CD4-positive, CD25-positive, alpha-beta regulatory T cell (primary cell): ENCODE measurements around the gene DCP1B. TPM values are rescaled to one million over a fixed set of nuclear protein-coding genes. Genes with fewer than 3 reads are reported as not detected.
A peak's percentile ranks its signal among the peaks of the same experiment; 100 is the strongest.

Experiments
- ATAC-seq, 2 donors: fragments of 150-1000 bp; cut with Tn5 transposase; one replicate each; pipeline ENCODE4 v1.10.0; 2021; ENCODE audit warnings: low read depth in 2 of 2, moderate number of reproducible peaks in 2 of 2, moderate library complexity in 1 of 2
- DNase-seq, 3 donors: peaks; one replicate each; pipeline versions ENCODE4 v3.0.0 to v3.0.0-alpha.2; 2012 to 2022; ENCODE audit warnings: mixed read lengths in 1 of 3
- H3K27ac ChIP-seq: one replicate; pipeline ENCODE4 v1.7.0; 2013; ENCODE audit warnings: mild to moderate bottlenecking, low read length; ENCODE audit not compliant: insufficient read depth, poor library complexity, severe bottlenecking
- H3K27me3 ChIP-seq: one replicate; pipeline ENCODE4 v1.7.0; 2013; ENCODE audit warnings: low read length; ENCODE audit not compliant: control insufficient read depth, insufficient read depth
- H3K36me3 ChIP-seq: one replicate; pipeline ENCODE4 v1.7.0; 2013; ENCODE audit warnings: mild to moderate bottlenecking, low read length, moderate library complexity; ENCODE audit not compliant: control insufficient read depth, insufficient read depth
- H3K4me1 ChIP-seq: 2 replicates; pipeline ENCODE4 v1.7.0; 2013; ENCODE audit warnings: mild to moderate bottlenecking, low read length; ENCODE audit not compliant: insufficient read depth, control insufficient read depth, poor library complexity, severe bottlenecking
- H3K4me3 ChIP-seq: one replicate; pipeline ENCODE4 v1.7.0; 2013; ENCODE audit warnings: low read depth, mild to moderate bottlenecking, low read length, moderate library complexity
- H3K9me3 ChIP-seq, 2 experiments: 1 replicate in 1 of 2; 2 replicates in 1 of 2; pipeline ENCODE4 v1.7.0; 2013; ENCODE audit warnings: low read length in 2 of 2, mild to moderate bottlenecking in 1 of 2, moderate library complexity in 1 of 2; ENCODE audit not compliant: control insufficient read depth in 2 of 2
- H3K27ac Mint-ChIP-seq, 3 donors: one replicate each; pipeline ENCODE4 v1.8.0; 2020 to 2022; ENCODE audit warnings: mild to moderate bottlenecking in 3 of 3, mixed read lengths in 3 of 3, moderate library complexity in 2 of 3
- H3K27me3 Mint-ChIP-seq: one replicate; pipeline ENCODE4 v1.8.0; 2022; ENCODE audit warnings: mild to moderate bottlenecking, mixed read lengths
- H3K36me3 Mint-ChIP-seq: one replicate; pipeline ENCODE4 v1.8.0; 2020; ENCODE audit warnings: mixed read lengths
- H3K4me1 Mint-ChIP-seq, 4 donors: one replicate each; pipeline ENCODE4 v1.8.0; 2020 to 2022; ENCODE audit warnings: mixed read lengths in 4 of 4, mild to moderate bottlenecking in 1 of 4
- H3K4me3 Mint-ChIP-seq, 4 donors: one replicate each; pipeline ENCODE4 v1.8.0; 2020 to 2022; ENCODE audit warnings: mild to moderate bottlenecking in 4 of 4, mixed read lengths in 4 of 4, moderate library complexity in 3 of 4
- H3K9me3 Mint-ChIP-seq, 7 donors: one replicate each; pipeline ENCODE4 v1.8.0; 2020 to 2022; ENCODE audit warnings: mixed read lengths in 7 of 7, mild to moderate bottlenecking in 3 of 7, moderate library complexity in 2 of 7
- polyA plus RNA-seq, 4 donors: library from polyadenylated mRNA; unstranded; fragments of 300-500 nt; fragmentation: Illumina TruSeq; gene quantifications; one replicate each; pipeline ENCODE4 v1.2.3, GENCODE V29; 2021
- total RNA-seq: library from RNA; stranded (reverse); gene quantifications from one replicate; pipeline ENCODE4 v1.2.3, GENCODE V29; 2022

The DCP1B gene
- total and polyA plus RNA-seq, 5 donors from 2014 or later = 23.9 to 56.8 (median 35.6) TPM

DNA sequence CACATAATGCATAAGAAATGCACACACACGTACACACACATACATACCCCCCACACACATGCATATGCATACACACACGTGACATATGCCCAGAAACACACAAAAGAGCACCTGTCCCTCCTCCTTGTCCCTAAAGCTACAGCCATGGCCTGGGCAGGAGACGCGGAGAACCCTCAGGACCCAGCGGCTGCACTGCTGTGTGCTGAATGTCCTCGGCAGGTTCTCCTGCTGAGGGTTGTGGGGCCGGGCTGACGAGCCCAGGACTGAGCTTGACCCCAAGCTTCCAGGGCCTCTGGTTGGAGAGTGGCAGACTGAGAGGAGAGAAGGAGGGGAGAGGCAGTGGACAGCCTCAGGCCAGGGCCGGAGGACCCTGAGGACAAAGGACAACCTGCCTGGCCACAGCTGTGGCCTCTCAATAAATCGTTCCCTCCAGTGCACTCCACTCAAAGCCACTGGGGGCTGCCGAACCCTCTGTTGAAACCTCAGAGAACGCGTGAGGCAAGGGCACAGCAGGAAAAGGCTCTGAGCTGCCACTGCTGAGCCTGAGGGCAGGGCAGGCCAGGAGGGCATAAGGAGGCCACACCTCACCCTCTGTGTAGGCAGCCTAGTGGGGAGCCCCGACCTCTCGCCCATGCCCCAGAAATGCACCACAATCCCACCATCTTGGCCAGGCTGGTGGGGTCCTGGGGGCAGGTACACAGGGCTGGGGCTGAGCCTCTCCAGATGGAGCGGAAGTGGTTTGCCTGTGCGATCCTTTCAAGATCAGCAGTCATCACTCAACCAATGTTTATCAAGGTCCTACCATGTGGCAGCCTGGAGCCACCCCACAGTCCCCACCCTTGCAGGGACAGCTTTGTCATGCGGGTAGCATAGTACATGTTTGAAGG lies 88.9 kb downstream of the DCP1B start:
- Histone ChIP-seq H3K27me3 (no peaks in the 10 kb centered on the region), H3K4me3 (no peak overlapping the region), H3K4me1 (peaks cover 20% of the 10 kb centered on the region), H3K36me3 (no peaks in the 10 kb centered on the region), H3K27ac (no peak overlapping the region), H3K9me3 (no peaks in the 10 kb centered on the region)
- Mint-ChIP-seq H3K36me3 (peaks cover 7% of the 10 kb centered on the region), H3K4me1 (peaks cover 0 to 32% (median 14%) of the 10 kb centered on the region in 4 donors), H3K4me3 (peak overlapping the region in 3 of 4 donors; percentile 24 to 79 (median 65)), H3K9me3 (no peaks in the 10 kb centered on the region), H3K27me3 (no peaks in the 10 kb centered on the region), H3K27ac (peak overlapping the region; percentile 72 to 90 (median 79))
- DNase-seq (peak in 2 of 3 donors; percentile 45 to 86), ATAC-seq (peak; percentile 84 to 93)

DNA sequence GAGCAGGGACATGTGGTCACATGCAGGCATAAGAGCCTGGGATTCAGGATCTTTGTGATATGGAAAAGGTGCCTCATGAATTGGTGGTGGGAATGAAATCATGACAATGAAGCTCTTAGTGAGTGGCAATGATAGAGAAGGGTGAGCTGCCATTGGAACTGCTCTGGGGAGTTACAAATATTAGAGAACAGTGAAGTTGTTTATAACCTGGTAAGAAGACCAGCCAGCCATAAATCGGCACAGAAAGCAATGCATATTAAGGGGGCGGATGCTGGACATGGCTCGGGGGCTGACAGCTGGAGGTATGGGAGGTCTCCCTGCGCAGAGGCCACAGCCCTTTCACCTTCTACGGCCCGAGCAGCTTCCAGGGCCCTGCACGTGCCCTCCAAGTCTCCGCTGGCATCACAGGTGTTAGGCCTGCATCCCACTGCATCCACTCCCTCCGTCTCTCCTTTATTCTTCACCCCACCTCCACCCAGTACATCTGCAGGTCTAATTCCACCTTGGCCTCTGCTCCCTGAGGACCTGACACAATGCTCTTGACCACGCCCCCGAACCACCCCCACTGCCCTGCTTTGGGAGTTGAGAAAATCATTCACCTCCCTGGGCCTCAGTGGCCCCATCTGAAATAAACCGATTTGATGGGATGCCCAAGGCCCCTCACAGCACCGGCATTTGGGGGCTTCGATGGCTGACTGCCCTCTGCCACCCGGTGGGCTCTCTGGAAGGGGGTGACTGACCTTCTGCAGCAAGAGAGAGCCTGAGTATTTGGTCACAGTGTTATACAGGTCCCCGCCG lies 89.9 kb downstream of the DCP1B start:
- Mint-ChIP-seq H3K4me3 (no peak overlapping the region), H3K27ac (peak overlapping the region; percentile 29 to 78 (median 72)), H3K9me3 (no peaks in the 10 kb centered on the region), H3K36me3 (peaks cover 7% of the 10 kb centered on the region), H3K27me3 (no peaks in the 10 kb centered on the region), H3K4me1 (peaks cover 0 to 32% (median 14%) of the 10 kb centered on the region in 4 donors)
- no peak overlapping the region for H3K4me3 ChIP-seq
- ATAC-seq (no peak), DNase-seq (no peak)
- H3K27me3 ChIP-seq = no peaks in the 10 kb centered on the region
- H3K36me3 ChIP-seq = no peaks in the 10 kb centered on the region
- no peaks in the 10 kb centered on the region for H3K9me3 ChIP-seq
- H3K27ac ChIP-seq = no peak overlapping the region
- peaks cover 20% of the 10 kb centered on the region for H3K4me1 ChIP-seq

DNA sequence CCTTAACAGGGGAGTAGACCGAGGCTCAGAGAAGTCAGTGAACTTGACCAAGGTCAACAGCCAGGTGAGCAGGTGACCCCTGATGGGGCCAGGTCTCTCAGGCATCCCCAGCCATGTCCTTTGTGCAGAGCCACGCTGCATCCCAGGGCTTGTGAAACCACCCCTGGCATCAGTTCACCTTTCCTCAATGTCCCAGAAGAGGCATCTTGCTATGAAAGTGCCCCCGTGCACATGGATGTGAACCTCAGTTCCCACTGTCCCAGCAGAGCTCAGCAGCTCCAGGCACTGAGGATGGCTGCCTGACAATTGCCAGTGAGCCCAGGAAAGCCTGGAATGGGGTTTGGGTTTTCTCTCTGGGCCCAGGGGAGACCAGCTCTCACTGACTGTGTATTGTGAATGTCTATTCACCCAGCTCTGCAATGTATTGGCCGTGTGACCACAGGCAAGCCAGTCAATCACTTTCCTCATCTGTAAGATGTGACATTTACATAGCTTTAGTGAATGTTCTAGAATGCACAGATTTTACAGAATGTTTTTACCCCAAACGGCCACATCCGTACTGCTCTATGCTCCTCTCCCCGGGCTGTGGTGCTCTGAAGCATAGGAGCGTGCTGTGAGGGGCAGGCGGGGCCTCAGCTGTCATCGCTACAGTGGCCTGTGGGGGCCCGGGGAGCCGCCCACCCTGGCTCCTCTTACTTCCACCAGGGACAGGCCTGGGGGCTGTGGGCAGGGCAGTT lies 90.7 kb downstream of the DCP1B start:
- no peak overlapping the region for H3K4me3 ChIP-seq

DNA sequence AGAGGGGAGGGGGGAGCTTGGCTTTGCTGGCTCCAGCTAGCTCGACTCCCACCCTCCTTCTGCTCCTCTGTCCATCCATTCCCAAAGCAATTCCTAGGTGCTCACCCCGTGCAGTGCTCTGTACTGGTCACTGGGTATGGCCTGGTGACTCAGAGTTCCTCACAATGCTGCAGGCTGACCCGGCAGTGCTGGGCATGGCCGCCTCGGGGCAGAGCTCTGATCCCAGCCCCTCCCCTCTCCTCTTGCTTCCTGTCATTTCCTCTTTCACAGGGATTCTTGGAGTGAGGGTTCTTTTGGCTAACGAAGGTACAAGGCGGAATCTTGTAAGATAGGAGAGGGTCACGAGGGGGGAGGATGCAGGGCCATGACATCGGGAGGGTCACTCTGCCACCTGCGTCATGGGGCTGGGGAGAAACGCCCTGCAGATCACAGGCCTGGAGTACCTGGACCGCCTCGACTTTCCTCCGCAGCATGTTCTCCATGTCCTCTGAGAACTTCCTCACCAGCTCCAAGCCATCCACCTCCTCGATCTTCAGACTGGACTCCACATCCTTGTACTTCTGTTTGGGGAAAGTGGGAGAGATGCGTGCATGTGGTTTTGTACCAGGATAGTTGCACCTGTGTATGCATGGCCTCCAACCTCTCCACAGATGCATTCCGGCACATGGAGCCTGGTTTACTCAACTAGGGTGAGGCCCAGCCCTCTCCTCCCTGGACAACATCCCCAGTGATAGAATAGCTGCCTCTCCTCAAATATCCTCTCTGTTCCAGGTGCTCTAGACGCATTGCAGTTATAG lies 91.5 kb downstream of the DCP1B start:
- DNase-seq (no peak), ATAC-seq (no peak)
- no peak overlapping the region for H3K27ac Mint-ChIP-seq
- no peak overlapping the region for H3K4me3 ChIP-seq
- H3K9me3 Mint-ChIP-seq = no peaks in the 10 kb centered on the region
- no peaks in the 10 kb centered on the region for H3K27me3 Mint-ChIP-seq
- no peaks in the 10 kb centered on the region for H3K27me3 ChIP-seq
- no peaks in the 10 kb centered on the region for H3K9me3 ChIP-seq
- no peak overlapping the region for H3K27ac ChIP-seq
- no peaks in the 10 kb centered on the region for H3K36me3 ChIP-seq
- peaks cover 7% of the 10 kb centered on the region for H3K36me3 Mint-ChIP-seq
- peaks cover 0 to 36% (median 14%) of the 10 kb centered on the region in 4 donors for H3K4me1 Mint-ChIP-seq
- H3K4me3 Mint-ChIP-seq = no peak overlapping the region
- peaks cover 20% of the 10 kb centered on the region for H3K4me1 ChIP-seq

More for the DNA sequence above, 90.7 kb downstream of the DCP1B start:
- ATAC-seq (no peak), DNase-seq (no peak)
- no peak overlapping the region for H3K4me3 Mint-ChIP-seq
- Histone ChIP-seq H3K9me3 (no peaks in the 10 kb centered on the region), H3K27me3 (no peaks in the 10 kb centered on the region), H3K27ac (no peak overlapping the region), H3K36me3 (no peaks in the 10 kb centered on the region), H3K4me1 (peaks cover 20% of the 10 kb centered on the region)
- H3K36me3 Mint-ChIP-seq = peaks cover 7% of the 10 kb centered on the region
- no peaks in the 10 kb centered on the region for H3K27me3 Mint-ChIP-seq
- H3K27ac Mint-ChIP-seq = peak overlapping the region in 1 of 3 donors; percentile 72
- H3K4me1 Mint-ChIP-seq = peaks cover 0 to 33% (median 14%) of the 10 kb centered on the region in 4 donors
- no peaks in the 10 kb centered on the region for H3K9me3 Mint-ChIP-seq

DNA sequence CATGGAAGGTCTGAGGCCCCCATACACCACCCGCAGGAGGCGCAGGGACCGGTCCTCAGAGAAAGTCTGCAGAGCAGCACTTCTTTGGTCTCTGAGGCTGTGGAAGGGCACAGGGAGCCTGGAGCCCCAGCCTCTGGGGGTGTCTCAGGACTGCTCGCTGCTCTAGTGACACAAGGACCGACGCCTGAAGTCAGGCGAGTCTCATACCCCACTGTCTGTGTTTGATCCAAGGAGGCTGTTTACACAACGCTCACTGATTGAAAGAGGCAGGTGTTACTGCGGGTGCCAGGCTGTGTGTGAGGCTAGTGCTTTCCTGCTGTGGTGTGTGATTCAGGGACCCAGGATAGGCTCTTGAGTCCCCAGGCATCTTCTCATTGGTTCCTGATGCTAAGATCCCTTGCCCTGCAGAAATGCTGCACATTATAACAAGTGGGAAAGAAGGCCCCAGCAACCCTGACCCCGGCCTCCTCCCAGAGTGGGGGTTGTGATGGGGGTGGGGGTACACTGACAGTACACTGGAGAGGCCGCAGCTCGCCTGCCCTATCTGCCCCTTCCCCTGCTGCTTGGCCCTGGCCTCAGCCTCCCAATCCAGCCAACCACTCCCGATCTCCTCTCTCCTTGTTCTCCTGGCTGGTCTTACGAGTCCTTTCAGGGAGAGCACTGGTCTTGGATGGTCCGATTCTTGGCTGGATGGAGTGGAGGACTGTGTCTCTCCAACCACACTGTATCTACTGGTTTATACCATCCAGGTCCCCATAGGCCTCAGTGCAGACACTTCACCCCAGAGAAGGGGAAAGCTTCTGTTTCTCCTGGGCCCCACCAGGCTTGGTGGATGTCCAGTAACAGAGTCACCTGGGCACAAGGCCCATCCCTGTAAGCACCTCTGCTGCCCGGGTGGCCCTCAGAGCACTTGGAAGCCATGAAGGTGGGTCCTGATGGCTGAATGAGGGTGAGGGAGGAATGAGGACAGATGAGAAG lies 92.4 kb downstream of the DCP1B start:
- DNase-seq (no peak), ATAC-seq (no peak)
- no peaks in the 10 kb centered on the region for H3K27me3 Mint-ChIP-seq
- H3K4me1 Mint-ChIP-seq = peaks cover 0 to 37% (median 14%) of the 10 kb centered on the region in 4 donors
- H3K27ac Mint-ChIP-seq = no peak overlapping the region
- H3K4me3 Mint-ChIP-seq = no peak overlapping the region
- Histone ChIP-seq H3K36me3 (no peaks in the 10 kb centered on the region), H3K27ac (no peak overlapping the region), H3K27me3 (no peaks in the 10 kb centered on the region), H3K9me3 (peaks cover 0 to 2% of the 10 kb centered on the region in 2 experiments), H3K4me1 (peaks cover 19% of the 10 kb centered on the region), H3K4me3 (no peak overlapping the region)
- peaks cover 0 to 4% (median 0%) of the 10 kb centered on the region in 7 donors for H3K9me3 Mint-ChIP-seq
- peaks cover 7% of the 10 kb centered on the region for H3K36me3 Mint-ChIP-seq

DNA sequence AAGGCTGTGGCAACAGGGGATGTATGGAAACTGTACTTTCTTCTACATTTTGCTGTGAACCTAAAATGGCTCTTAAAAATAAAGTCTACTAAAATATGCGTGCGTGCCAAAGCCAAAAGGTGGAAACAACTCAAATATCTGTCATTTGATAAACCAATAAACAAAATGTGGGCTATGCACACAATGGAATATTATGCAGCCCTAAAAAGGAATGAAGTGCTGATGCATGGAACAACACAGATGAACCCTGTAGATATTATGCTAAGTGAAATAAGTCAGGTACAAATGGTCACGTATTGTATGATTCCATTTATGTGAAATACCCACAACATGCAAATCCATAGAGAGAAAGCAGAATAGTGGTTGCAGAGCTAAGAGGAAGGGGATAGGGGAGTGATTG lies 93.8 kb downstream of the DCP1B start:
- no peaks in the 10 kb centered on the region for H3K36me3 Mint-ChIP-seq
- no peak overlapping the region for H3K4me3 ChIP-seq
- ATAC-seq = no peak
- peaks cover 4% of the 10 kb centered on the region for H3K4me1 ChIP-seq
- H3K4me3 Mint-ChIP-seq = no peak overlapping the region
- H3K27ac ChIP-seq = no peak overlapping the region
- peaks cover 0 to 29% (median 5%) of the 10 kb centered on the region in 4 donors for H3K4me1 Mint-ChIP-seq
- no peaks in the 10 kb centered on the region for H3K27me3 ChIP-seq
- no peak for DNase-seq
- peaks cover 0 to 17% (median 3%) of the 10 kb centered on the region in 7 donors for H3K9me3 Mint-ChIP-seq
- H3K27me3 Mint-ChIP-seq = peaks cover 8% of the 10 kb centered on the region
- H3K9me3 ChIP-seq = peaks cover 4 to 6% of the 10 kb centered on the region in 2 experiments
- H3K36me3 ChIP-seq = no peaks in the 10 kb centered on the region
- peak overlapping the region in 1 of 3 donors; percentile 70 for H3K27ac Mint-ChIP-seq
